ENCODE results near the gene LGR6.

DNA sequence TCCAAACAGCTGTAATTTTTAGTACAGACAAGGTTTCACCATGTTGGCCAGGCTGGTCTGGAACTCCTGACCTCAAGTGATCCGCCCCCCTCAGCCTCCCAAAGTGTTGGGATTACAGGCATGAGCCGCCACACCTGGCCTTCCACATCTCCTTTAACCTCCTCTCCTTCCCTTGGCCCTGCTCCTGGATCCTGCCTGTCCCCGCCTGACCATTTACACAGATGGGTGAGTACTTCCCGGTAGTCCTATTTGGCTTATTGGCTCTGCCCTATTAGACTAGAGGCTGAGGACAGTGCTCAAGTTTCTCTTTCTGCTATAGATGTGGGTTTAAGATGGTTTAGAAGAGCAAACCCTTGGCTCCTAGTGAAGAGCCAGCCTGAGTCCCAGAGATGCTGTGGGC lies 40.3 kb upstream of the LGR6 start:
- TF ChIP-seq SIN3A (IDR thresholded peaks at IDR 0.05; ENCODE audit: borderline replicate concordance, insufficient read depth, low read length), result no peak
- no peak for TF ChIP-seq POLR2AphosphoS5 (IDR thresholded peaks at IDR 0.05; ENCODE audit: low read depth, low read length)
- TF ChIP-seq TAF1 (IDR thresholded peaks at IDR 0.05; ENCODE audit: borderline replicate concordance, insufficient read depth, low read length), result no peak
- TF ChIP-seq, protein P1, sequence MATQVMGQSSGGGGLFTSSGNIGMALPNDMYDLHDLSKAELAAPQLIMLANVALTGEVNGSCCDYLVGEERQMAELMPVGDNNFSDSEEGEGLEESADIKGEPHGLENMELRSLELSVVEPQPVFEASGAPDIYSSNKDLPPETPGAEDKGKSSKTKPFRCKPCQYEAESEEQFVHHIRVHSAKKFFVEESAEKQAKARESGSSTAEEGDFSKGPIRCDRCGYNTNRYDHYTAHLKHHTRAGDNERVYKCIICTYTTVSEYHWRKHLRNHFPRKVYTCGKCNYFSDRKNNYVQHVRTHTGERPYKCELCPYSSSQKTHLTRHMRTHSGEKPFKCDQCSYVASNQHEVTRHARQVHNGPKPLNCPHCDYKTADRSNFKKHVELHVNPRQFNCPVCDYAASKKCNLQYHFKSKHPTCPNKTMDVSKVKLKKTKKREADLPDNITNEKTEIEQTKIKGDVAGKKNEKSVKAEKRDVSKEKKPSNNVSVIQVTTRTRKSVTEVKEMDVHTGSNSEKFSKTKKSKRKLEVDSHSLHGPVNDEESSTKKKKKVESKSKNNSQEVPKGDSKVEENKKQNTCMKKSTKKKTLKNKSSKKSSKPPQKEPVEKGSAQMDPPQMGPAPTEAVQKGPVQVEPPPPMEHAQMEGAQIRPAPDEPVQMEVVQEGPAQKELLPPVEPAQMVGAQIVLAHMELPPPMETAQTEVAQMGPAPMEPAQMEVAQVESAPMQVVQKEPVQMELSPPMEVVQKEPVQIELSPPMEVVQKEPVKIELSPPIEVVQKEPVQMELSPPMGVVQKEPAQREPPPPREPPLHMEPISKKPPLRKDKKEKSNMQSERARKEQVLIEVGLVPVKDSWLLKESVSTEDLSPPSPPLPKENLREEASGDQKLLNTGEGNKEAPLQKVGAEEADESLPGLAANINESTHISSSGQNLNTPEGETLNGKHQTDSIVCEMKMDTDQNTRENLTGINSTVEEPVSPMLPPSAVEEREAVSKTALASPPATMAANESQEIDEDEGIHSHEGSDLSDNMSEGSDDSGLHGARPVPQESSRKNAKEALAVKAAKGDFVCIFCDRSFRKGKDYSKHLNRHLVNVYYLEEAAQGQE (IDR thresholded peaks at IDR 0.05; ENCODE audit: insufficient read depth in 1 of 2, low read depth in 2 of 2, low read length in 2 of 2), result no peak
- no peak for TF ChIP-seq FOXP2 (optimal IDR thresholded peaks at IDR 0.05; ENCODE audit: borderline replicate concordance, extremely low read depth, extremely low read length, insufficient read depth)

Measured in PFSK-1 (cell line).